DMS114 treated with DMSO at 0.1 percent for 48 hours (cell line): ENCODE measurements around the gene TICAM2.
A peak's percentile ranks its signal among the peaks of the same experiment; 100 is the strongest.
"Not testable (repeated sequence)": the region's sequence is repeated elsewhere in the genome, so short reads cannot be mapped to it uniquely, and the experiment has no call there.

Experiments used
- DNase-seq: peaks from one replicate; lab custom pipeline; 2025; ENCODE audit not compliant: unreplicated experiment; lab: John Stamatoyannopoulos, UW

Gene TICAM2, protein sequence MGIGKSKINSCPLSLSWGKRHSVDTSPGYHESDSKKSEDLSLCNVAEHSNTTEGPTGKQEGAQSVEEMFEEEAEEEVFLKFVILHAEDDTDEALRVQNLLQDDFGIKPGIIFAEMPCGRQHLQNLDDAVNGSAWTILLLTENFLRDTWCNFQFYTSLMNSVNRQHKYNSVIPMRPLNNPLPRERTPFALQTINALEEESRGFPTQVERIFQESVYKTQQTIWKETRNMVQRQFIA

DNA sequence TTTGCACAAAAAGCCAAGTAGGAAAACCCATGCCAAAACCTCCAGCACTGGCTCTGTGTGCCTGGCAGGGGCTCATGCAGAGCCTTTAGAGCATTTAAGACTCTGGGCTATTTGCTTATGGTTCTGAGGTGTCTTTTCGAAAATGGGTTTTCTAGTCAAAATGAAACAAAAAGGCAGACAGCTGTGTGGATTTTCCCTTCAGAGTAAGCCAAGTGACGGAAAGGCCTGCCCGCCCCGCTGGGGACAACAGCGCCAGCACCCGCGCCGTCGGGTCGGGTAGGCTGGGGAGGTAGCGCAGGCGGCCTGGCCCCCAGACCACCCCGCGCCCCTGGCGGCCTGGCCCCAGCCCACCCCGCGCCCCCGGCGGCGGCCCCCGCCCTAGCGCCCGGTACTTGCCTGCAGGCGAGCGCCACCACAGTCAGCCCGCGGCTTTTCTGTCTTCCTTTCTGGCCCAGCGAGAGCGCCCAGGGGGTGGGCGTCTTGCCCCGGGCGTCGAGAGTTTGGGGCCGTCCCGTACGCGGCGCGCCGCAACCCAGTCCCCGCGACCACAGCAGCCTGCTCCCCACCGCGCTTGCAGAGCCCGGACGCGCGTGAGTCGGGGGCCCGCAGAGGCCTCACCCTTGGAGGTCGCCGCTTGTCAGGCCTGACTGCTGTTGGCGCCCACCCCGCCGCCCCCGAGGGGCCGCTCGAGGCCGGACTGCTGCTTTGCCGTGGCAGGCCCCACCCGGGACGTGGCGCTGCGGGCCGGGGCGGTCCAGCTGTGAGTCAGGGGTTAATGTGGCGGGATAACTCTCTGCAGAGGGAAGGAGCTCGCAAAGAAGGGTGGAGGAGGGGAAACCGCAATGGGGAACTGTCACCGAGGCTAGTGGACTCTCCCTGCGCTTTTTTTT lies at the start of gene TICAM2:
TSS of gene TICAM2 (minus strand) at position 779 of the 890 bp plus-strand sequence. CDS start 21,223 bp downstream, outside the sequence.
- DNase-seq: no peak

DNA sequence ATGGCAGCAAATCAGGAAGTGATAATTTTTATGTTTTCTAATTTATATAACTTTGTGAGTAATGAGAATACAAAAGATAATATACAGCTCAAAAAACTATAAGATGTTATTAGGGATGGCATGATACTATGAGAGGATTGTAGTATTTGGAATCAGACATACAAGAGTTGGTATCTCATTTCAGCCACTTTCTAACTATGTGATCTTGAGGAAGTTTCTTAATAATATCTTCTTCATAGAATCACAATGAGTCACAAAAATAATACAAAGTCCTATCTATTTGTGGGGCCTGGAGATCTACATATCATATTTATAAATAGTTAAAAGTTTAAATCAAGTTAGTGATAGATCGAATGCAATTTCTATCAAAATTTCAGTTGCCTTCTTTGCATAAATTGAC lies 47.3 kb upstream of the TICAM2 start:
- no peak for DNase-seq

DNA sequence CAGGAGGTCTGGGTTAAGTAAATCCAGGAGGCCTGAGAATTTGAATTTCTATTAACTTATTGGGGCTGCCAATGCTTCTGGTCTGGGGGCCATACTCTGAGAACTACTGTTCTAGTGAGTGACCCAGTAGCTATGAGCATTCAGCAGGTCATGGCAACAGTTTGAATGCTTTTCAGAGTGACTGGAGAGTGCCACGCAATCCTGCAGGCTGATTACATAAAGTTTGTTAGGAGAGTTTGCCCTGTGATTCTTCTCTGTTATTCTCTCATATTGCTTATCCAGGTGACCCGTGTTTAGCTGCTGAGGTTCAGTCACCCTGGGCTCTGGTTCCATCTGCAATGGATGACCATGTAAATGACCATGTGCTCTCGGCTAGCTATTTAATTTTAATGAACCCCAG lies 45.8 kb upstream of the TICAM2 start:
- DNase-seq: no peak

DNA sequence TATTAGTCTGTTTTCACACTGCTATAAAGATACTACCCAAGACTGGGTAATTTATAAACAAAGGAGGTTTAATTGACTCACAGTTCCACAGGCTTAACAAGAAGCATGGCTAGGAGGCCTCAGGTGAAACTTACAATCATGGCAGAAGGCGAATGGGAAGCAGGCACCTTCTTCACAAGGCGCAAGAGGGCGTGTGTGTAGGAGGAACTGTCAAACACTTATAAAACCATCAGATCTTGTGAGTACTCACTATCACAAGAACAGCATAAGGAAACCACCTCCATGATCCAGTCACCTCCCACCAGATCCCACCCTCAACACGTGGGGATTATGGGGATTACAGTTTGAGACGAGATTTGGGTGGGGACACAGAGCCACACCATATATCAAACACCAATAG lies 43.1 kb upstream of the TICAM2 start:
- not testable (repeated sequence) for DNase-seq

DNA sequence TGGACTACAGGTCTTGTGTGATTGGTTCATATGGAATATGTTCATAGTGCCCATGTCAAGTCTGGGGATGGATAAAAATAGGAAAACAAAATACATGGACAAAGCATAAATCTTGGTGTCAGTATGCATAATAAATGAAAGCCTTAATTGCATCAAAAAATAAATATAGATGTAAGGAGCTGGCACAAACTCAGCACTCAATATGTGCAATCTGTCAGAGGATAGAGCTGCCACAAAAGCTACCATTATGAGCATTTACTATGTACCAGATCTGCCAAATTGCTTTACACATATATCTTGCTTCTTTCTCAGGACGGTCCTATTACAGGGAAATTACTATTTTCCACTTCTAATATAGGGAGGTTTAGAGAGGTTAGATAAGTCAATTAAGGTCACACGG lies 41.8 kb upstream of the TICAM2 start:
- DNase-seq: no peak

DNA sequence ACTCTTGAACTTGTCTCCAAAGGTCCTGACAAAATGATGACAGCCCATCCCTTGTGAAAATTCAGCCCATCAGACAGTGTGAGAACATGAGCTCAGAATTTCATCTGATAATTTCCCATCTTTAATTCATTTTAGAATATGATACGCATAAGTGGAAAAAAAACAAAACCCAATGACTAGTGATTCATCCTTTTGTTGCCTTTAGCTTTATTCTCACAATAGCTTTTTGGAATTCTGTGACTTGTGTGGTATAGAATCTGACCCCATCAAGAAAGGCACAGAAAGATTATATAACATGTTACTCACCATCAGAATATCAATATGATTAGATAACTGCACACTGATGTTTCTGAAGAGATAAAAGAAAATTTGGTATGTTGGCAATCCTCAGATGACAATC lies 39.7 kb upstream of the TICAM2 start:
- DNase-seq: no peak

DNA sequence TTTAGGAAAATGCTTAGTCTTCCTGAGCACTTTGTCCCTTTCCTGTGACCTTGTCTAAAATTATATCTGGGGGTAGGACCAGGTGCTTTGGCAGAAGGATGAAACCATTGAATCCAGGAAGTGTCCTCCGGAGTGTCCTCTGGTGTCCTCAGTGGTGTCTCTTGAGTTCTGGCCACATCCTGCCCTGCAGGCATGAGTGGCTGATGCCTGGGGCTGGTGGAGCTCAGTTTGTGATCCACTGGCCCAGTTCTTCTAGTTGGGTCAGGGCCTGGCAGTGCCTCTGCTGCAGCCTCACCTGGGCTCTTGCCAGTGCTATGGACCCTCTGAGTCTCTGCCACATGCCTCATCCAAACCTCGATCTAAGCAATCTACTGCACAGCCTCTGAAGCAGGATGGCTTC lies 38.0 kb upstream of the TICAM2 start:
- DNase-seq: no peak

DNA sequence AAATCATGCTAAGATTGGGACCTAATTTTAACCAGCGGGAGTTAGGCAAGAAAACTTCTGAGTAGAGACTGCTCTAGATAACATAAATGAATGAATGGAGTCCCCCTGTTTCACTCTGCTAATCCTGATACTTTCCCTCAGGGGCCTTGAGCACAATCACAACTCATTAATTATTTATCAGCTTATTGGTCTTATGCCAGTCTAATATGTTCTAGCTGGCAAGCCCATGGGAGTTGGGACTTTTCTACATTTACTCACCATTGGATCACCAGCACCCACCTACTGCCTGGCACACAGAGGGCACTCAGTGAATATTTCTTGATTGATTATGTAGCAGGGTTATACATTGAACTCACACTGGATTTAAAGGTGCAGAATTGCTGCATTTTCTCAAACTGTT lies 37.1 kb upstream of the TICAM2 start:
- DNase-seq: no peak

DNA sequence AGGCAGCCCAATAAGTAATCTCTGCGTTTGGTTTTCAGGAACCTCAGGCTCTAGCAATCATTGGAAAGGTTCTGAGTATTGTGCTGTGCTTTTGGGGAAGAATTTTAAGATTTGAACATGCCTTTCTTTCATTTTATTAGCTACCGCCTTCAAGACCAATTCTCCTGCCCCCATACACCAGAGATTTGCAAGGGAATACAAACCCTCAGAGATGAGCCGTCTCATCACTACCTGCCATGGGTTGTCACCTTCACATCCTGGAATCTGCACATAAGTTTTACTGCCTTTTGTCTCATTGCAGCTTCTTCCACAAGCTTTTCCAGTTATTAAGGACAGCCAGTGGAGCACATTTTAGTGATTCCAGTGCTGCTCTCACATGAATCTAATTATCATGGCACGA lies 35.2 kb upstream of the TICAM2 start:
- no peak for DNase-seq

DNA sequence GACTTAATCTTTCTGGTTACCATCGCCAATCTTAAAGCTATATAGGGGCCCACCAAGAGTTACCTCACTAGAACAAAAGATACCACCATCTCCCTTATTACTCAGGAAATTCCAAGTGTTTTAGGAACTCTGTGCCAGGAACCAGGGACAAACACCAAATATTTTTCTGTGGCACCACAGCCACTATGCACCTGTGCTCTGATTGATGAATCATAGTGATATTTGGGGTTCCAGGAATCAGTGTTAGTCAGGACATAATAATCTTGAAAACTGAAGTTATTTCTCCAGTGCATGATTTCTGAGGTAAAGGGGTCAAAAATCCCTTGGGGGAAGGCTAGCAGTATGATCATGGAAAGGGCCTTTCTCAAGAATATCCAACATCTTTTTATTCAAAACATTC lies 33.7 kb upstream of the TICAM2 start:
- no peak for DNase-seq

DNA sequence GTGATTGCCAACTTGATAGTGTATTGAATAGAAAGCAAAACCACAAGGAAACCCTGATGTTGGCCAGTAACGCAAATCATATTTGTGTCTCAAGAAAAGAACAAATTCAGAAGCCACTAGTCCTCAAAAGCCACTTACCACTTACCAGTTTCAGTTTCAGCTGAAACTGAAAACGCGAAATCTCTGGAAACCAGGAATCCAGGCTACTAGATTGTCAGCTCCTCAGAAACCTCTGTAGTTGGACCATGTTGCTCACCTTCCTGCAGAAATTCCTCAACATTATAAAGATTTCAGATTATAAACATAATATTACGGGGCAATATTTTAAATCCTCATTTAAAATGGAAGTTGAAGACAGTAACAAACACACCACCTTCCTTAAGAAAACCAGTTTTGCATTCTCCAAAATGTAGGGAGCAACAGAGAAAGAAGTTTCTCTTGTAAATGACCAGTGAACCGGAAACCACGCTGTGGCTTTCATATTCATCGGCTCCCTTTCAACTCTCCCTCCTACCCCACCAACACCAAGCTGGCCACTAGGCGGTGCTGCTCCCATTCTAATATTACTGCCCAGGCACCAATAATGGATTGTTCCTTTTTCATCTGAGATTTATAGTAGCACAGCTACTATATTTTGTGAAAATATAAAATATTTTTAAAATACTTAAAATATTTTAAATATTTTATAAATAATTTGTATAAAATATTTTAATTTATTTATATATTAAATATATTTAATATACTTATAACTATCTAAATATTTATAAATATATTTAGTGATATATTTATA lies 32.3 kb upstream of the TICAM2 start:
- DNase-seq: peak; percentile 80

DNA sequence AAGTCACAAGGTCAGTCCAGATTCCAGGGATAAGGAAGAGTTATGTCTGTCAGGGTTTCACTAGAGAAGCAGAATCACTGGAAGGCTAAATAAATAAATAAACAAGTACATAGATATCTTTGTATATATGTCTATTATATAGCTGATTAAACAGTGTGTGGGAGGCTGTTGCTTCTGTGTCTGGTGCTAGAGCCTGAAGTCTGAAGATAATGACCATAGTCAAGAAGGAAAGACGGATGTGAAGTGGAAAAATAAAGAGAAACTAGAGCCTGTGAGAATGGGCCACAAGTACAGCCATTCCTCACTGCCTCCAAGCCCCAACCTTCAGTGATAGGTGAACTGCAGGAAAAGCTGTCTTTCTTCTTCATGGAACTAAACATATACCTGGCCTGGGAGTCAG lies 27.6 kb upstream of the TICAM2 start:
- no peak for DNase-seq

DNA sequence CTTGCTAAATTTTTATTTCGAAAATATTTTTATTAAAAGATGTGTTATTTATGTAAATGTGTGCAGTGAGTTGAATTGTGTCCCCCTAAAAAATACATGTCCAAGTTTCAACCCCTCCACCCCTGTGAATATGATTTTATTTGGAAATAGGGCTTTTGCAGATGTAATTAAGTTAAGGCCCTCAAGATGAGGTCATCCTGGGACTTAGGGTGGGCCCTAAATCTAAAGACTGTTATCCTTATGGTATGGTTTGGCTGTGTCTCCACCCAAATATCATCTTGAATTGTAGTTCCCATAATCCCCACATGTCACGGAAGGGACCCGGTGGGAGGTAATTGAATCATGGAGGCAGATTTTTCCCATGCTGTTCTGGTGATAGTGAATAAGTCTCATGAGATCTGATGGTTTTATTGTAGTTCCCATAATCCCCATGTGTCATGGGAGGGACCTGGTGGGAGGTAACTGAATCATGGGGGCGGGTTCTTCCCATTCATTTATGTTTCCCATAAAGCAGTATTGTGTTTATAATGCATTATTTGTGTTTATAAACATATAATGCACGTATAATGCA lies 25.1 kb upstream of the TICAM2 start:
- no peak for DNase-seq

DNA sequence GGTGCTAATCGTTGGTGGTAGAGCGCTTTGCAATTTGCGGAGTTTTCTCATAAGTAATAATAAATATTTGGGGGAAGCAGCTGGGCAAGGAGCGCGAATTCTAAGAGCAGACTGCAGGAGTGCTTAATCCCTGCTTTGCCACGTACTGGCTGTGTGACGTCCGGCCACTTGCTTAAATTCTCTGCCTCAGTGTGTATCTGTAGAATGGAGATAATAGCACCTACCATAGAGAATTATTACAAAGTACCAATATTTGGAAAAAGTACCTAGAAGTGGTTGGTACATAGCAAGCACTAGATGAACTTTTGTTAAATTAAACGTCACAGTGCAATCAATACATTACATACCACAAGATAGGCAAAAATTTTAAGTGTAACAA lies 24.2 kb upstream of the TICAM2 start:
- no peak for DNase-seq

DNA sequence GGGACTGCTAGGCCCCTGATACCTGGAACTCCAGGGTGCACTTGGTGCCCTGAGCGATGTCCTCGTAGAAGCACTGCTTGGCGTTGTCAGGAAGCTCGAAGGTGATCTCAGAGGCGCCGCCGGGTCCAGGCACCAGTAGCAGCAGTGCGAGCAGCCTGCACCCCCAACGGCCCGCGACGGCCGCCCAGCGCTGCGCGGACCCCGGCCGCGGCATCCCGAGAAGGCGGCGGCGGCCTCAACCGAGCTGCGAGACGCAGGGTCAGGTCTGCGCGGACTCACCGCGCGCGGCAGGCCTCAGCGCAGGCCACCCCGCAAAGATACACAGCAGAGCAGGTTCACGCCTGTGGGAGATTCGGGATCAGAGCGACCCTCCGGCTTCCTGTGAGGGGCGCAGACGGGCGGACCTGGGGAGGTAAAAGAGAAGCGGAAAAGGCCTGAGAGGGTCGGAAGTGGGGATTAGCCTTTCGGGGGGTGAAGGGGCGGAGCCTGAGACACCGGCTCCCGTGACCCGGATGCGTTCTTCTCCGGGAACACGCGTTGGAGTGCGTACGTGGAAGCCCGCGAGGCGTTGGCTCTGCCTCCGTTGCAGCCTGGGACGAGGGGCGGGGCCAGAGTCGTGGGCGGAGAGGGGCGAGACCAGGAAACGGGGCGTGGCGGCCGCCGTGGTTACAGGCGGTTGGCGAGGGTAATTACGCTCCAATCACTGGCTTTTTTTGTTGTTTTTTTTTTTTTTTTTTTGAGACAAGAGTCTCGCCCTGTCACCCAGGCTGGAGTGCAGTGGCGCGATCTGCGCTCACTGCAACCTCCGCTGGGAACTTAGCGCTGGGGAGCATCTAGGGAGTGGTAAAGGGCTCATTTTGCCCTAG lies 23.5 kb upstream of the TICAM2 start, which contains the start of gene TMED7:
TSS of gene TMED7 (minus strand) at position 458 of the 866 bp plus-strand sequence. CDS start at position 214, 244 bp downstream.
- peak; percentile 94 for DNase-seq

DNA sequence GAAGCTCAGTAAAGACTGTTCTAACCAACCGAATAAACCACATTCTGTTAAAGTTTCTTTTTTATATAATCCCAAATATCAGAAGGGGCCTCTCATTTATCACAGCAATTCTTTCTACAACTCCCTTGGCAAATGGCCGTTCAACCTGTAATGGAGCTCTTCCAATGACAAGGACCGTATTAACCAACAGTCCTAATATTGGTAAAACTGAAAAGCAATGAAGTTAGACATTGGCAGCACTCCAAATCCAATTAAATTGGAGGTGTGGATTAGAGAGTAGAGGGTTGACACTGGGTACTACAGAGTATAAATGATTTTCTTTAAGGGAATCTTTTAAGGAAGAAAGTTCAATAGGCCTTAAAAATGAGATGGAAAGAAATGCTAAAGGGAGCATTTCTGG lies 22.7 kb upstream of the TICAM2 start:
- no peak for DNase-seq

DNA sequence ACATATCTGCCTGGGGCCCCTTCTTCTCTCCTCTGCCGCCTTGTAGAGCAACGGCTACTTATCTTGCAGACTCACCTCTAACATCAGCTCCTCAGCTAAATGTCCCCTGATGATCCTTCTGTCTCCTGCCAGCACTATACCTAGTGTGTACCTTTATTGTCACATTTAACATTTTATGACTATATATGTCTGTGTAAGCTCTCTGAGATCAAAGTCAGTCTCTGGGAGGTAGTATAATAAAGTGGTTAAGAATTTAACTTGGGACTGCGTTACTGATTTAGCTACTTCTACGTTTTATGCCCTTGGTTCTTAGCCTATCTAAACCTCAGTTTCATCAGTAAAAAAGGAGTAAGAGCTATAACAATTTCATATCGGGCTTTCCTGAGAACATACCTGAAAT lies 21.4 kb upstream of the TICAM2 start:
- DNase-seq: no peak

DNA sequence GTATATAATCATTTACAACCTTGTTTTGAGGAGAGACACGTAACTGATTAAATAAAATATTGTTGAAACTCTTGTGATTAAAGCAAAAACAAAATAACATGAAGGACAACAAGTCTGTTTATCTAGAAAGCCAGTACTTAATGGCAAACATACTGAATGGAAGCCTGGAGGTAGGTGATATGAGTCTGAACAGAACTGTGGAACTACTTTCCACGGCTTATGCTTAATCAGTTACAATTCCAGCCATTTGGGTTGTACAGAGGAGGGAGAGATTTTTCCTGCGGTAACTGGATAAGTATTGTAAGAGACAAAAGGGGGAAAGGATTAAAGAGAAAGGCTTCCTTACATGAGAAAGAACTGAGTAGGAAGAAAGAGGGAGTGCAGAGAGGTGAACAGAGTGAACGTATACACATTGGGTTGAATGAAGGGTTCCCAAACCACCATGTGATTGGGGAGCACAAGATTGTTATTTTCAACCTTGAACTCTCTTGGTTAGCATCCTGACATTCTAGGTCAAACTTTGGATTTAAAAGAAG lies 19.2 kb upstream of the TICAM2 start:
- no peak for DNase-seq

DNA sequence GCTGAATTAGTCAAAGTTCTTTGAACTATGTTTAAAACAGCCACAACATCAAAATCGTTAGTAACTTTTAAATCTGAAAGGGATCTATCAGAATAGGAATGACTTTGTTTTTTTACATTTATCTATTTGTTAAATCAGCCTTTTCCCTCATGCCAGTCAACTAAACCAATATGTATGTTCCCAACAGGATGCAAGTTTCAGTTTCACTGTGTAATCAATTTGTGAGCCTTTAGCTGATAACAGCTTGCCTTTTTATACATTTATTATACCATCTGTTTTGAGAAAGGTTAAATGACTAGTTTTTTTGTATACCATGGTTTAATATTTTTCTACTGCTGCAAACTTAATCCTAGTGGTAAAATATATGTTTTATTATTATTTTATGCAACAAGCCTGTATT lies 14.6 kb upstream of the TICAM2 start:
- DNase-seq: no peak

DNA sequence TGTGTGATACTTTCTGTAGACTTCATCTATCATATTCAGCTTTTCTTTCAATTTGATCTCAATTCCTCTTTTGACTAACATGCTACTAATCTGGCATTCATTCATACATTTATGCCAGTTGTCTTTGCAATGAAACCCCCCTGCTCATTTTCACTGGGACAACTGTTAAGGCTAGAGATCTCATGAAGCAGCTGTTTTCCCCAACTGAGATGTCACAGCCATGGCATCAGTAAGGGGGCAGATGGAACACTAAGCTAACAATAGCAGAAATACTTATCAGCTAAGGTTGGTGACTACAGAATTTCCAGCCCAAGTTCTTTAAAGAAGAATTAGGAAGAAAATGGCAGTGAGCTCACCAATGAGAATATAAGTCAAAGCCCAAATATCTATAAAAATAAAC lies 14.2 kb upstream of the TICAM2 start:
- no peak for DNase-seq
